ENCODE data around the gene GLRX. TPM values are rescaled to one million over a fixed set of nuclear protein-coding genes. Genes with fewer than 3 reads are reported as not detected.

GLRX gene
- total RNA-seq, 2 donors from 2014 or later: 32.0 to 51.9 TPM

DNA sequence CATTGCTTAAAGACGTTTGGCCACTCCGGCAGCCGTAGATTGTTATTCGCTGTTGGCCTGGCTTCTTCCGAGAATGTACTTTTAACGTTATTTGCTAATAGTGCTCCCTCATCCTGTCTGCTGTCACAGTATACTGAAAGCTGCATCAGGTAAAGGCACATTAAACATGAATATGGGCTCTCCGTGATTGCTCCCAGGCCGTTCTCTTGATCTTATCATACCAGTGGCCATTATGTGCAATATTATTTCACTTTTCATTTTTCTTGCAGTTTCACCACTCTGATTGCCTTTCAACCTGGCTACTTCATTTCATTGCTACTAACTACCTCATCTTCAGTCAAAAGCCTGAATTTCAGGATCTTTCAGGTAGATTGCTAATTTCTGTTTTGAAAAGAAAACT is 34.0 kb downstream of the GLRX start:
- Mint-ChIP-seq H3K4me3 (no peak overlapping the region), H3K27me3 (no peaks in the 10 kb centered on the region), H3K27ac (no peak overlapping the region), H3K36me3 (ENCODE audit: low read depth) (no peaks in the 10 kb centered on the region), H3K4me1 (peaks cover 2% of the 10 kb centered on the region)
- H3K9me3 ChIP-seq (ENCODE audit: control insufficient read depth, low read length, poor library complexity, severe bottlenecking): no peaks in the 10 kb centered on the region
- ATAC-seq (no peak), DNase-seq (no peak)

DNA sequence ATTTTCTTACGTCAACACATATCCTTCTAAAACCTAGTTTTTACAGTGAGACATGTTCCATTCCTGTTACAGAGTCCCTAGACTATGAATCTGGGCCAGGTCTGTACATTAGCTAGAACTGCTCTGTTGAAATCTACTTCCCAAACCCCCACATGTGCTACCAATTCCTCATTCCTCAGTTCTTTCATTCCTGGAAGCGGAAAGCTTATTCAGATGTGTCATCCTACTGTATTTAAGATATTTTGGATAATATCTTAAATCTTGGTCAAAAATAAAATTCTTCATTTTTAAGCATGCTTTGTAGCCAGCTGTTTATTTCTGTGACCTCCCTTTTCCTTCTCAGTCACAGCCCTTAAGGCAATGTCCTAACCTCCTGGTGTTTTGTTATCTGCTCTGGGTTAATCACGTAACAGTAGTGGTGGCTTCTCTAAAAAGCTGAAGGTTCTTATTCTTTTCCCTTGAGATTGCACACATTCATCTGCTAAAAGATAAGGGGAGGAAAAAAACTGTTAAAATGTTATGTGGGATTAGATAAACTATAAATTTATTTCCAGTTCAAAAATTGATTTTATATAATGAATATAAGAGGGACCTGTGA is 35.6 kb downstream of the GLRX start:
- no peak overlapping the region for H3K27ac Mint-ChIP-seq
- DNase-seq: no peak
- no peak for ATAC-seq
- no peaks in the 10 kb centered on the region for H3K9me3 ChIP-seq (ENCODE audit: control insufficient read depth, low read length, poor library complexity, severe bottlenecking)
- H3K27me3 Mint-ChIP-seq: no peaks in the 10 kb centered on the region
- H3K36me3 Mint-ChIP-seq (ENCODE audit: low read depth): no peaks in the 10 kb centered on the region
- no peak overlapping the region for H3K4me3 Mint-ChIP-seq
- peaks cover 2% of the 10 kb centered on the region for H3K4me1 Mint-ChIP-seq

DNA sequence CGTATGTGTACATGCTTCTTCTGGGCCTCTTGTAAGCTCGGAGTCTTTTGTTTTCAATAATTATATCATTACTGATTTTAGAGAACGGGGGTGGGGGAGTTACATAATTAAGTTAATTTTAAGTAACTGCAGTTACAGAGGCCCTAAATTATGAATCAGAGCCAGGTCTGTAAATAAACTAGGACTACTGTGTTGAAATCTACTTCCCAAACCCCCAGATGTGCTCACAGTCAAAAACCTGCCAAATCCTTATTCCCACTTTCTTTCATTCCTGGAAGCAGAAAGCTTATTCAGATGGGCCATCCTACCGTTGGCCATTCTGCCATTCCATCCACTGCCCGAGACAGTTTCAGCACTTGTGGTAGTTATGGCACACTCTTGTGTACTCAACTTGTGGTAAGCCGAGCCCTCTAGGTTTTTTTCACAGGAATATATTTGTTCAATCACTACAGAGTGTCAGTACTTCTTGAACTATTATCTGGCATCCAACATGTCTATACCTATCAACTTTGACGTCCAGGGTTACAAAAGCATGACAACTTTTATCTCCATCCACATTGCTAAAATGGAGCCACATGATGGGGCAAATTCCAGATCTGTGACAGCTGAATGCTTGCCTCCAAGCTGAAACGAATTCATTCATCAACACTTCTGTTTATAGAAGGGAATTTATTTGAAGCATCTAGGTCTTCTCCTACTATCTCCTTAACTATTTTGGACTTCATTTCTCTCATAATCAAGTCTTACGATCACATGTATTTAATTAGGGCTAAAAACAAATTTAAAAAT is 37.8 kb downstream of the GLRX start:
- Mint-ChIP-seq H3K36me3 (ENCODE audit: low read depth) (no peaks in the 10 kb centered on the region), H3K4me3 (no peak overlapping the region), H3K27me3 (no peaks in the 10 kb centered on the region), H3K27ac (no peak overlapping the region), H3K4me1 (peaks cover 8% of the 10 kb centered on the region)
- no peaks in the 10 kb centered on the region for H3K9me3 ChIP-seq (ENCODE audit: control insufficient read depth, low read length, poor library complexity, severe bottlenecking)
- DNase-seq (no peak), ATAC-seq (no peak)

DNA sequence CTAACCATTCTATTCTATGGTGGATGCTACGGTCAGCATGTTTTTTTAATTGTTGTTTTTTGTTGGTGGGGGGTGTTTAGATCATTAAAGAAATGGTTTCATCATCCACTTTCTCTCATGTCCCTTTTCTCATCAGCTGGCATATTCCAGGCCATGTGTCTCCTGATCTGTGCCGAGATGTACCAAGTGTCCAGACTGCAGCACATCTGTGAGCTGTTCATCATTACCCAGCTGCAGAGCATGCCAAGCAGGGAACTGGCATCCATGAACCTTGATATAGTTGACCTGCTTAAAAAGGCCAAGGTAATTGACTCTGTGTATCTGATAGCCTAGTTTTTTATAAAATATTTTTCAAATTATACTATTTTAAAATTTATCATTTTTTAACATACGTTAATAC is 38.9 kb downstream of the GLRX start:
- peaks cover 8% of the 10 kb centered on the region for H3K4me1 Mint-ChIP-seq
- ATAC-seq (no peak), DNase-seq (no peak)
- no peak overlapping the region for H3K27ac Mint-ChIP-seq
- no peaks in the 10 kb centered on the region for H3K27me3 Mint-ChIP-seq
- H3K9me3 ChIP-seq (ENCODE audit: control insufficient read depth, low read length, poor library complexity, severe bottlenecking): no peaks in the 10 kb centered on the region
- no peaks in the 10 kb centered on the region for H3K36me3 Mint-ChIP-seq (ENCODE audit: low read depth)
- H3K4me3 Mint-ChIP-seq: no peak overlapping the region

GRCh38 chr5:95782181-95782580 is 40.3 kb downstream of the GLRX start:
- Mint-ChIP-seq H3K4me1 (peaks cover 8% of the 10 kb centered on the region), H3K36me3 (ENCODE audit: low read depth) (no peaks in the 10 kb centered on the region), H3K4me3 (no peak overlapping the region), H3K27me3 (no peaks in the 10 kb centered on the region), H3K27ac (no peak overlapping the region)
- no peak for ATAC-seq
- no peaks in the 10 kb centered on the region for H3K9me3 ChIP-seq (ENCODE audit: control insufficient read depth, low read length, poor library complexity, severe bottlenecking)
- no peak for DNase-seq

GRCh38 chr5:95781101-95781583 is 41.4 kb downstream of the GLRX start:
- H3K36me3 Mint-ChIP-seq (ENCODE audit: low read depth): no peaks in the 10 kb centered on the region
- peak overlapping the region; percentile 70 for H3K4me3 Mint-ChIP-seq
- peak; percentile 96 for ATAC-seq

DNA sequence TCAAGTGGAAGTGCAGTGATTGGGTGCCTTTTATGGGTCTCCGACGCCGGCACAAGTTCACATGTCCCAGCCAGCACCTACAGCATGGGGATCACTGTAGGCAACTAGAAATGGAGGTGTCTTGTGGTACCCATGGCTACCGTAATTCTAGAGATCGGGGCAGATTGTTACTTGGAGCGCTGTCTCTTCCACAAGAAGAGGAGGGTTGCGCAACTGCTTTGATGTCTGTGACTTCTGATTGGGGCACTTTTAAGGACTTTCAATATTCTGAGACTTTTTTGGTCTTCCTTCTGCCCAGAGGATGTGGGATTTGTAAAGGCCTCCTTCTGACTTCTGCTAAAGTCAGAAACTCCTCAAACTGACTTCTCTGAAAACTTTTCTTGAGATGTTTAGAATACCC is 41.9 kb downstream of the GLRX start:
- H3K4me1 Mint-ChIP-seq: peaks cover 5% of the 10 kb centered on the region
- DNase-seq: no peak
- peak; percentile 10 for ATAC-seq
- H3K27me3 Mint-ChIP-seq: no peaks in the 10 kb centered on the region
- H3K27ac Mint-ChIP-seq: peak overlapping the region; percentile 81
- H3K4me3 Mint-ChIP-seq: no peak overlapping the region
- H3K9me3 ChIP-seq (ENCODE audit: control insufficient read depth, low read length, poor library complexity, severe bottlenecking): no peaks in the 10 kb centered on the region
- no peaks in the 10 kb centered on the region for H3K36me3 Mint-ChIP-seq (ENCODE audit: low read depth)

More at GRCh38 chr5:95781101-95781583, 41.4 kb downstream of the GLRX start:
- Mint-ChIP-seq H3K4me1 (peaks cover 8% of the 10 kb centered on the region), H3K27ac (peak overlapping the region; percentile 81), H3K27me3 (no peaks in the 10 kb centered on the region)
- DNase-seq: peak; percentile 47 to 51 (median 49)
- H3K9me3 ChIP-seq (ENCODE audit: control insufficient read depth, low read length, poor library complexity, severe bottlenecking): no peaks in the 10 kb centered on the region

DNA sequence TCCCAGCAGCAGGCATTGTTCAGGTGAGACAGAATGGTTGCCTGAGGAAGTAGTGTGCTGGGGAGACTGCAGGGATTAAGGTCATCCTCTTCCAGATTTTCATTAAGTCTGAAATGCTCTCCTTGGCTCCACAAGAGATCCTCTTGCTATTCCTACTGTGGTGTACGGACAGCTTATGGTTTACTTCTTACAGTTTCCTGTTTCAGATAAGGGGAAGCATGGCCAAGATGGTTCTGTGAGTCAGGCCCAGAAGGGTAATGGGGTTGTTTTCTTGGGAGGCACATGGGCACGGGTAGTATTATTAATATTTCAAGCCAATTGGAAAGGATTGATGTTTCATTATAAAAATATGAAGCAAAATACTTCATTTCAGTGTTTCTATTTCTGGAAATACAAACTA is 42.9 kb downstream of the GLRX start:
- Mint-ChIP-seq H3K27me3 (no peaks in the 10 kb centered on the region), H3K4me3 (no peak overlapping the region), H3K36me3 (ENCODE audit: low read depth) (no peaks in the 10 kb centered on the region), H3K27ac (no peak overlapping the region), H3K4me1 (peaks cover 5% of the 10 kb centered on the region)
- DNase-seq (no peak), ATAC-seq (no peak)
- H3K9me3 ChIP-seq (ENCODE audit: control insufficient read depth, low read length, poor library complexity, severe bottlenecking): no peaks in the 10 kb centered on the region

GRCh38 chr5:95778713-95779436 is 43.7 kb downstream of the GLRX start:
- Mint-ChIP-seq H3K4me3 (no peak overlapping the region), H3K27me3 (no peaks in the 10 kb centered on the region), H3K36me3 (ENCODE audit: low read depth) (no peaks in the 10 kb centered on the region), H3K4me1 (peaks cover 5% of the 10 kb centered on the region), H3K27ac (no peak overlapping the region)
- DNase-seq: no peak
- ATAC-seq: no peak
- H3K9me3 ChIP-seq (ENCODE audit: control insufficient read depth, low read length, poor library complexity, severe bottlenecking): no peaks in the 10 kb centered on the region

- Mint-ChIP-seq H3K27me3 (no peaks in the 10 kb centered on the region), H3K4me1 (peaks cover 8% of the 10 kb centered on the region), H3K27ac (no peak overlapping the region), H3K4me3 (no peak overlapping the region), H3K36me3 (ENCODE audit: low read depth) (no peaks in the 10 kb centered on the region)
- H3K9me3 ChIP-seq (ENCODE audit: control insufficient read depth, low read length, poor library complexity, severe bottlenecking): no peaks in the 10 kb centered on the region
- DNase-seq (no peak), ATAC-seq (no peak)
Observed at GRCh38 chr5:95777441-95777840, 45.1 kb downstream of the GLRX start.

- peaks cover 3% of the 10 kb centered on the region for H3K4me1 Mint-ChIP-seq
- DNase-seq (no peak), ATAC-seq (no peak)
- H3K27ac Mint-ChIP-seq: peak overlapping the region; percentile 19
- H3K27me3 Mint-ChIP-seq: no peaks in the 10 kb centered on the region
- H3K36me3 Mint-ChIP-seq (ENCODE audit: low read depth): no peaks in the 10 kb centered on the region
- no peak overlapping the region for H3K4me3 Mint-ChIP-seq
- no peaks in the 10 kb centered on the region for H3K9me3 ChIP-seq (ENCODE audit: control insufficient read depth, low read length, poor library complexity, severe bottlenecking)
Observed at GRCh38 chr5:95773335-95774059, 49.0 kb downstream of the GLRX start.

GRCh38 chr5:95771892-95772291 is 50.6 kb downstream of the GLRX start:
- no peaks in the 10 kb centered on the region for H3K27me3 Mint-ChIP-seq
- H3K4me3 Mint-ChIP-seq: no peak overlapping the region
- no peaks in the 10 kb centered on the region for H3K36me3 Mint-ChIP-seq (ENCODE audit: low read depth)
- DNase-seq (no peak), ATAC-seq (no peak)
- H3K27ac Mint-ChIP-seq: no peak overlapping the region
- peaks cover 3% of the 10 kb centered on the region for H3K4me1 Mint-ChIP-seq
- no peaks in the 10 kb centered on the region for H3K9me3 ChIP-seq (ENCODE audit: control insufficient read depth, low read length, poor library complexity, severe bottlenecking)

Data from T-helper 17 cell (primary cell).